Activated T-helper 9 cell treated with anti-CD3 and anti-CD28 coated beads, Interleukin-2, amount 50 U/mL, for 16 hours (primary cell): ENCODE results near the gene GUCY2C.
"Not testable (repeated sequence)": the region's sequence is repeated elsewhere in the genome, so short reads cannot be mapped to it uniquely, and the experiment has no call there.

Experiments used
- DNase-seq: peaks from one replicate; pipeline ENCODE4 v3.0.0-alpha.2; 2020; ENCODE audit warnings: low read depth

The GUCY2C gene

DNA sequence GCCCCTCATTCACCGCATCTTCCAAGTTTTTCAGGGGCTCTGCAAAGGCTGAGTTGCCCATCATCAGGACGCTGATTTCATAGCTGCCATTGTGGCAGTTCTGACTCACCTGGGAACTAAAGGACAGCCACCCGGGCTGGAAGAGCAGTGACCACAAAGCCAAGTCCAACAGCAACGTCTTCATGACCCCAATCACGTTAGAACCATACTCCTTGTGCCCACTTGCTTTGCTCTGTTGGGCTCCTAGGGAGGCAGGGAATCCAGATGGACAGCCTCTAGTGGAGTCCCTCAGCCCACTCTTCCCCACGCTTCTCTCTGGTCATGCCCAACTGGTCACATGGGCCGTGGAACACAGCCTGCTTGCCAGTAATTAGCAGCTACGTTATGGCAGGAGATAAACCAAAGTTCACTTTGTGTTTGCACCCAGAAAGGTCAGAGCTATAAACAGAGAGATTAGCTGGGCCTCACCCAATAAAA lies at the start of gene GUCY2C:
Gene GUCY2C, minus strand, starts transcription at position 335 of the 477 bp plus-strand sequence. Its CDS starts 151 bp downstream, at position 184.
- DNase-seq: no peak

DNA sequence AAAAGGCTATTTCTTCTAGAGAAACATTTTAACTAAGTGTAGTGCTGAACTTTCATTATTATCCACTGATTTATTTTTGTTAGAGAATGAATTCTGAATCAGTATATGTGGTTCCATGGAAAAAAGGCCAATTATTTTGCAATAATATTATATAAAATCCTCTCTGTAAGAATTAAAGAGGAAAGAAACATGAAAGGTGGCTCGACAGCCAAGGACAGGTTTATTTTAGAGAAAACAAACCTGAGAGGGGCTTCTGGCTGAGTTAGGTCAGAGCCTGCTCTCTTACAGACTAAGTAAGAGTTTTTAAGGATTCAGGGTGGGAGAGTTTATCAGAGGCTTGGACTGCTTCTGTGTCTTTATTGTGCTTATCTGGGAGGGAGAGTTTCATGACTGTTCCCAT lies 46.7 kb upstream of the GUCY2C start:
- DNase-seq: no peak

DNA sequence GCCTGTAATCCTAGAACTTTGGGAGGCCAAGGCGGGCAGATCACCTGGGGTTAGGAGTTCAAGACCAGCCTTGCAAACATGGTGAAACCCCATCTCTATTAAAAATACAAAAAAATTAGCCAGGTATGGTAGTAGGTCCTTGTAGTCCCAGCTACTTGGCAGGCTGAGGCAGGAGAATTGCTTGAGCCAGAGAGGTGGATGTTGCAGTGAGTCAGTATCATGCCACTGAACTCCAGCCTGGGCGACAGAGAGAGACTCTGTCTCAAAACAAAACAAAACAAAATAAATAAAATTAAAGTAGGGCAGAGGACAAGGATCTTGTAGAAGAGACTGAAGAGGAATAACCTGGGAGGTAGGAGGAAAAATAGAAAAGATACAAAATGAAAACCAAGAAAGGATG lies 45.5 kb upstream of the GUCY2C start:
- DNase-seq: no peak

DNA sequence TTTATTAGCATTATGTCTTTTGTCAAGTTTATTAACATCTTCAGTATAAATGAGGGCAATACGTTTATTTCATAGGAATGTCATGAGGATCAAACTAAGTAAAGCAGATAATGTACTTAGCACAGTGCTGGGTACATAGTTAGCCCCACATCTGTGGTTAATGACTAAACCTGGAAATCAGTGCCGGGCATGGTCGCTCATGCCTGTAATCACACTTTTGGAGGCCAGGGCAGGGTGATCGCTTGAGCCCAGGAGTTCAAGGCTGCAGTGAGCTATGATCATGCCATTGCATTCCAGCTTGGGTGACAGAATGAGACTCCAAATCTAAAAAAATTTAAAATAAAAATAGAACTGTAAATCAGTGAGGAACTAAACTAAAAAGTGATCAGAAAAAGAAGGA lies 44.8 kb upstream of the GUCY2C start:
- DNase-seq: no peak

DNA sequence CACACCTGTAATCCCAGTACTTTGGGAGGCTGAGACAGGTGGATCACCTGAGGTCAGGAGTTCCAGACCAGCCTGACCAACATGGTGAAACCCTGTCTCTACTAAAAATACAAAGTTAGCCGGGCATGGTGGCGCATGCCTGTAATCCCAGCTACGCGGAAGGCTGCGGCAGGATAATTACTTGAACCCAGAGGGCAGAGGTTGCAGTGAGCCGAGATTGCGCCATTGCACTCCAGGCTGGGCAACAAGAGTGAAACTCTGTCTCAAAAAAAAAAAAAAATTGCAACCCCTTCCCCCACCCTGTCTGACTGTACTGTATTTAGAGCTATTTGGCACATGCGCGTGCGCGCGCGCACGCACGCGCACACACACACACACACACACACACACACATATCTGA lies 40.0 kb upstream of the GUCY2C start:
- DNase-seq: not testable (repeated sequence)

DNA sequence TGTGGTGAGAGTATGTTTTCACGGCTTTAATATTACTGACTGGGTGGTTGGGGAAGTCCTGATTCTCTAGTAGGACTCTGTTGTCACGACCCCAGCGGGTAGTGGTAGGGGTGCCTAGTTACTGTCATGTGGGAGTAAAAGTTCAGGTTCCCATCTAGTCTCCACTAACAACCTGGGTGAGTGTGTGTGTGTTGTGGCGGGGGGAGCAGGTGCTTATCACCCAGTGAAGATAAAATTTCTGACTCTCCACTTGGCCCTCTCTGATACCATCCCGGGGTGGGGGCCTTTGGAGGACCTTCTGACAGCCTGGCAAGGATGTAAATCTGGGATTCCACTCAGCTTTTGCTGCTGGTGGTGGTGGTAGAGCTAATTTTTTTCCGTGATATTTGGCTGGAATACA lies 35.4 kb upstream of the GUCY2C start:
- DNase-seq: no peak

DNA sequence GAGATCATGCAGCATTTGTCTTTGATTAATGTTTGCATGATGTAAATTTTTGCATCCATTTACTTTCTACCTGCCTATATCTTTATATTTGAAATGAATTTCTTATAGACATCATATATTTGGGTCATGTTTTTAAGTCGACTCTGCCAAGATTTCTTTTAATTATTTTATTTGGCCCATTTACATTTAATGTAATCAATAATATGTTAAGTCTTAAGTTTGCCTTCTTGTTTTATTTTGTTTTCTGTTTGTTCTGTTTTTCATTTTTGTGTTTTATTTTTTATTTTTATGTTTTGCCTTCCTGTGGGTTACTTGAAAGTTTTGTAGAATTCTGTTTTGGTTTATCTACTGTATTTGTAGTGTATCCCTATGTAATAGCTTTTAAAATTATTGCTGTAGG lies 33.2 kb upstream of the GUCY2C start:
- DNase-seq: no peak

DNA sequence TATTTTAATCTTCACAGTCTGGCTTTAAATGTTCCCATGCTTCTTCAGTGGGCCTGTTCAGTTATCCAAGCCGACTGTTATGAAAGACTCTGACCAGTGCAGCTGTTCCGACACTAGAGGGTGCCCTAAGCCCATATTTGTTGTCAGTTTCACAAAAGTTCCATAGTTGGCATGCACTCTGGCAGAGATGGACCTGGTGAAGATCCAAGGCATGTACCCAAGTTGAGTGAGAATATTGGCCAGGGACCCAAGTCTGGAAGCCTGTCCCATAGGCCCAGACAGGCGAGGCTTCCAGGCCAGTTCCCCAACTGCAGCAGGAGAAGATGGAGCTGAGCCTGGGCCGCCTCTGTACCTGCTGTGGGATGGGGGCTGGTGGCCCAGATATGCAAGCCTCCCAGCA lies 27.4 kb upstream of the GUCY2C start:
- peak; percentile 19 for DNase-seq

DNA sequence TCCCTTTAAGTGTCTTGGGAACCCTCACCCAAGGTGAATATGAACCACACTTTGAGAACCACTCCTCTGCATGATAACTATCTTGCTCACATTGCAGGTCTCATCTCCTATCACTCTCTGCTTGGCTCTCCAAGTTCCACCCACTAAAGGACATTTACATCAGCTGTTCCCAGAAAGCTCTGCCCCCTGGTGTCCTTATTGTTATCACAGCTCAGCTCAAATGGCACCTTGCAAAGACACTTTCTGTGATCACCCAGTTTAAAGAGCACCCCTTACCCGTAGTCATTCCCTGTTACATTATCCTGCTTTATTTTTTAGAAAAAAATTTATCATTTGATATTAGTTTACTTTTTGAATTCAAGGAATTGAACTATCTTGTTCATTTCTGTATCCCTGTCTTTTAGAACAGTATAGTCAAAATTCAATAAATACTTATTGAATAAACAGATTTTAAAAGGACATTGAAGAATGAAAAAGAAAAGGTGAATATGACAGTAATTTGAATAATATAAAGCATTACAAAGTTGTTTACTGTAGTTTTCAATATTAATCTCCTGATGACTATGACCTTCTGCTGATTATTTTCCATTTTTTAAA lies 20.5 kb upstream of the GUCY2C start:
- no peak for DNase-seq

DNA sequence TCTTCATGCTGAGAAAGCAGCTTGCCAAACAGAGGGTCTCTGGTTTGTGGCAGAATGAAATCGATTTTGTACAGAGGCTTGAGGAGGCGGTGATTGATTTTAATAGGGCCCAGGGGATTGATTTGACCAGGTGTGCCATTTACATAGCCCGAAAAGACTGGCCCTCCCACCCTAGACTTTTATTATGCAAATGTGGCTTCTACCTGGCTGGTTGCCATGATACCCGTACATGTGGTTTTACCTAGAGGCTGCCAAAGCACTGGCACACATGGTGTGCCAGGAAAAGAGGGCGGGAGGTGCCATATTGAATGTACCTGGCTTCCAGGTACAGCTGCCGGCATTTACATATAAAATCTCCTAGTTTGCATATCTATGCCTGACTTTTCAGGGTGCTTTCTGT lies 18.0 kb upstream of the GUCY2C start:
- no peak for DNase-seq

DNA sequence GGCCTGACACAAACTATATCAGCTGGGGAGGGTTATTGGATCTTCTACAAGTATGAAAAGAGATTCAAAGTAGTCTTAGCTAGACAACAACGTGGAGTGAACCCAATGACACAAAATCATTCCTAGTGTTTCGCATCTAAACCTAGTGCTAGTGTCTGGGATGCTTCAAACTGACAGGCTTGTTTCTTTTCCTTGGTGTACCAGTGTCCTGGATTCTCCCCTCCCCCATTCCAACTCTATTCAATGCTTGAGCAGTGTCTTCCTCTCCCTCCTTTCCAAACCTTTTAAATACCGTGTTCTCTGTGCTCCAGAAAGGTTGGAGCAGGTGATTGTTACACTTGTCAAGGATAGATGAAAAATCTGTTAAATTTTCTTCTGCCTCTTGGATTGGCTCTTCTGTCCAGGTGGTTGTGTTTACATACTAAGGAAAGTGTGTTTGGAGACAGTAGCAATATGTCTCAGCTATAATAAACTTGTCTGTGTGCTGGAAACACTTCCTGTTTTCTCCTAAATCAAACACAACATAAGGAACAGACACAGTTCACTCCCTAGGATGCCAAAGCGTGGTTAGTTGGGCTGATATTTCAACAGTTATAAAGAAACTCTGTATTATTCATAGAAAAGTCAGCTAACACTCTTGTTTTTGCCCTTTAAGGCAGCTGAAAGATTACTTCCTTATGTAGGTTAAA lies 14.4 kb upstream of the GUCY2C start:
- DNase-seq: no peak

DNA sequence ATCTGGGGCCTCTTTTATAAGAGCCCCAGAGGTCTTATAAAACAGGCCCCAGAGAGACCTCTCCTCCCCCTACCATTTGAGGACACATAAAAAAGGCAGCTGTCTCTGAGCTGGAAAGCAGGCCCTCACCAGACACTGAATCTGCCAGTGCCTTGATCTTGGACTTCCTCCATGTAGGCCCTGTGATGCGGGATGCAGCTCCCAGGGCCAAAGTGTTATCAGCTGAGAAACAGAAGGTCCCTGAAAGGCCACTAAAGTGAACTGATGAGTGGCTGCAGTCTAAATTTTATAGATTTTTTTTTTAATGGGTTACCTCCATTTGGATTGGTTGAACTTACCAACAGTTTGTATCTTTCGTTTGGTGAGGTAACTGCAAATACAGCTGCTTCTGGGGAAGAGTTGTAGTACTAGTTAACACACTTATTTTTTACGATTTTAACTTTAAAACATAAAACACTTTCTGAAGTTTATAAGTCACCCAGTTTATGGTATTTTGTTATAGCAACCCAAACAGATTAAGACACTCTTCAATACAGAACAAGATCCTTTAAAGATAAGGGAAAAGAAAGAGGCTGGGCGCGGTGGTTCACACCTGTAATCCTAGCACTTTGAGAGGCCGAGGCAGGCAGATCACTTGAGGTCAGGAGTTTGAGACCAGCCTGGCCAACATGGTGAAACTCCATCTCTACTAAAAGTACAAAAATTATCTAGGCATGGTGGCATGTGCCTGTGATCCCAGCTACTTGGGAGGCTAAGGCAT lies 5.6 kb upstream of the GUCY2C start:
- no peak for DNase-seq

DNA sequence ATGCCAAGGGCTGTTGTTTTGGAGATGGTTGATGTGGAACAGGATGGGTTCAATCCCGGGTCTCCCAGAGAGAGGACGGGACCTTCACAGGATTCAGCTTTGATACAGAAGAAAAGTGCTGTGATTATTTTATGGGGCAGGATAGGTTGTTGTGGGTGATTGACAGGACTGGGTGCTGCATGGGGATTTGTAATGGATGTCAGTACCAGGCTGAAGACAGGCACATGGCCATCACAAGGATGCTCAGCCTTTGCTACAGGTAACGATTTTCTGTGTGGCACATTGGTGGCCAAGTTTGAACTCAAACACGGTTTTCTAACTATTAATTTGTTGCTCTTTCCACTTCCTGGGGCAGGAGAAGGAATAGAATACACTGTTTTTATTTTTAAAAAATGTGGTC lies 4.5 kb upstream of the GUCY2C start:
- no peak for DNase-seq

DNA sequence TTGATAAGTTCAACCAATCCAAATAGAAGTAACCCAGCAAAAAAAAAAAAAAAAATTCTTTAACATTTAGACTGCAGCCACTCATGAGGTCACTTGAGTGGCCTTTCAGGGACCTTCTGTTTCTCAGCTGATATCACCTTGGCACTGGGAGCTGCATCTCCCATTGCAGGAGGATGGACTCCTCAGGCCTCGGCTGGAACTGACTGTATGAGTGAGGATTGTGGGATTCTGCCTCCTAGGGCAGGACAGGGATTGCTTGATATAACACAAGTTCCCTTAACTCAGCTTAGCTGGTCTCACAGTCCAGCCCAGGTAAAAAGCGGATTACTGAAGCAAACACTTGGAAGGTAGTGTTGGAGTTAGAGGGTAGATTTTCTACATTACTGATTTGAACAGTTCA lies 3.5 kb upstream of the GUCY2C start:
- DNase-seq: no peak

DNA sequence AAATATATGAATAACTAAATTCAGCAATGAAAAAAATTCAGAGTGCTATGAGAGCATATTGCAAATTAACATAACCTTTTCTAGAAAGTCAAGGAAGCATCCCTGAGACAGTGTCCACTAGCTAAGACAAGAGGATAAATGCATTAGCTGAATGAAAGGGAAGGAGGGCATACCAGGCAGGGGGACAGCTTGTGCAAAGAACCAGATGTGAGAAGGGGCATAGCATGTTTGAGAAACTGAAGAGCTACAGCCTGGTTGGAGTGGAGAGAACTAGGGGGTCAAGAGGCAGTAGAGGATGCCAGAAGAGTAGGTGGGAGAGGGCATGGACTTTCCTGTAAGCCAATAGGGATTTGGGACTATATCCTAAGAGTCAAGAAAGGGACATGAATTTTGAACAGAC lies 2.2 kb upstream of the GUCY2C start:
- DNase-seq: no peak

DNA sequence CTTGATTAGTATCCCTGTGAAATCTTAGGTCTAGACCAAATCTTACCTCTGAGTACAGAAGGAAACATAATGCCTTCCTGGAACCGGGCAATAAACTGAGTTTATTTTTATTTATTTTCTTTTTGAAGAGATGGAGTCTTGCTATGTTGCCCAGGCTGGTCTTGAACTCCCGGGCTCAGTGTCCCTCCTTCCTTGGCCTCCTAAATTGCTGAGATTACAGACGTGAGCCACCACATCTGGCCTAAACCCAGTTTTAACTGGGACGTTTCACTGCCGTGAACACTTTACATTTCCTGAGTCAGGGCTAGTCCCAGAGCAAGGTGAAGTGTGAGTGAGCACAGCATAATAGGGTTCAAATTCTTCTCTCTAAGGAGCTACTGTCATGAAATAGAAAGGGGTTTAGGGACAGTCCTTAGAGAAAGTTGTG lies 671 bp downstream of the GUCY2C start:
- no peak for DNase-seq

DNA sequence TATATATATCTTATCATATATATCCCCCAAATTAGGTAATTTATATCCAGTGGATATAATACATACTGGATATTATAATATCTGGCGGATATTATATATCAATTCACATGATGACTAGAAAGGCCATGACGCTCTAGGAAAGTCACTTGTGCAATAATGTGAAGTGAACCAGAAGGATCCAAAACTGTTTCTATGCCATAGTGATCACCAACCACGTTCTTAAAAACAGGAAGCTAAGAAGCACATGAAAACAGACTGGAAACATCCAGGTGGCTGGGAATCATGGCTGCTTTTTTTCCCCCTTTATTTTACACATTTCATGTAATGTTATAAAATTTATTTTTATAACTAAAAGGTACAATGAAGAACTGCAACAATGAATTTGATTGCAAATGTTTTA lies 1.4 kb downstream of the GUCY2C start:
- DNase-seq: no peak

DNA sequence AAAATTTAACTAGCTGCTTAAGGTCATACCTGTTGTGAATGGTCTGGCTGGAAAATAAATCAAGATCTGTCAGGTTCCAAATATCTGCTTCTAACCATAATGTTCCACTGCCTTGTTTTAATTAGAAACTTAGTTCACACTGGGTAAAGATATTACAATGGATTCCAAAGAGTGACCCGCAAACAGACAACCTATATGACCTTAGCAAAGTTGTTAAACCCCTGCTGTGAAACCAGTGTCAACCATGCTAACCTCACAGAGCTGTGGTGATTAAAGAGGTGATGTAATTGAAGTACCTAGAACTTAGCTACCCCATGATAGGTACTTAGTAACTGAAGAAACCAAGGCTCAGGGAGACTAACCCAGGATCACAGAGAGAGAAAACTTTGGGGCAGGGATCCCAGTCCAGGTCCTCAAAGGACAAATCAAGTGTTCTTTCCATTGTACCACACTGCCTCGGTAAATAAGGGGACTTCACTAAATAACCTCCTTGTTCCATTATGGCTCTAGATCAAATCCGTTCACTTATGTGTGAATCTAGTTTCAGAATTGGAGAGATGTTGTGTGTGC lies 2.2 kb downstream of the GUCY2C start:
- no peak for DNase-seq

DNA sequence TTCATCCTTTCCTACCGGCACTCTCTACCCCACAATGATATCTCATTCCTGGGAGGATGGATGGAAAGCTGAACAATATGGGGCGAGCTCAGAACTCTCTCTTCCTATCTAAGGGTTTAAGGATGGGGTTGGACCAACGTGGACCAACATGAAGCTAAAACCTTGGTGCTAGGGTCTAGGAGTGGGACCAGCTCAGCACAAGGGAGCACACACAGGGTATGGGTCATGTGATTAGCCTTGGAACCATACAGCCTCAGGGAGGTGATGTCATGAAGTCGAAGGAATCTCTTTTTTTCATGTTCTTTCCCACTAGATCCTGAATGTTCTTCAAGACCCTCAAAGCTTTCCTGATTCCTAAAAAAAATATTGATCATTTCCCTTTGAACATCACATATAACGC lies 3.3 kb downstream of the GUCY2C start:
- DNase-seq: no peak

DNA sequence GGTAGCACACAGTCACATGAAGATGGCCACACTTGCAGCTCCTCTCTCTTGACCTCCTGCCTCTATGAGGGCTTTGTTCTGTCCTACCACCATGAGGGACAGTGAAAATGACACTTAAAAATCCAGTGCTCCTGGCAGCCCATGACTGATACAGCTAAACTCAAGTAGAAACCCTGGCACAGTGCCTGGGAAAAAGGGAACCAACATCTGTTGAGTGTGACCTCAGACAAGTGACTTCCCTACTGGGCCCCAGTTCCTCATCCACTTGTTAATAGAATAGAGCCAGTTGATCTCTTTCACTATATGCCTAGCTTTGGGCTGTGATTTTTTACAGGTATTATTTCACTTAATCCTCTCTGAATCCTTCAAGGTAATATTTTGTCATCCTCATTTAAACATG lies 4.8 kb downstream of the GUCY2C start:
- no peak for DNase-seq

DNA sequence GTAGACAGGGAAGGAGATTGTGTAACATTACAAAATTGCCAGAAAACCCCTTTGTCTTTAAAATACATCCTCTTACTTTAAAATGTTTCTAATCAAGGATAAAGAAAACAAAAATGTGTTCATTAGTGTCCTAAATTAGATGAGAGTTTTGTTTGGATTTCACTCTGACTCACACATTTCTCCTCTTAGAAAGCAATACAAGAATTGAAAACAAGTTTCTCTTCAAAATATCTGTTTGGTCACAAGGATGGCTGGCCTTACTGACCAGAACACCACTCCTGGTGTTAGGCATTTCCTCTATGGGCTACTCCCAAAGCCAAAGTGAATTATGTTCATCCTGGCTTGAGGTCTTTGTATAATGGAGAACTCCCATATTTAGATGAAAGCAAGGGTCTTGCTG lies 6.4 kb downstream of the GUCY2C start:
- DNase-seq: no peak

DNA sequence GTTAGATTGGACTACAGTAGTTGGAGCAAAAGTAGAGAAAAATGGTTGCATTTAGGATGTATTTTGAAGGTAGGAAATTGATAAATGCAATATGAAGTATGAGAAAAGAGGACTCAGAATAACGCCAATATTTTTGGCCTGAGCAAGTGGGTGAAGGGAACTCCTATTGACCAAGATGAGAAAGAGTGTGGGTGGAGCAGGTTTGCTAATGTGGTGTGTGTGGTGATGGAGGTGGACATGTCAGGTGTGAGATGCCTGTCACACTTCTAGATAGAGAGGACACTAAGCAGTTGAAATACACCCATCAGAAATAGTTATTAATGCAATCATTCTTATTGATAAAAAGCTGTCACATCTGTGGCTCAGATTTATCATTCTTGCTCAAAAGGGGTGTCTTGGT lies 7.3 kb downstream of the GUCY2C start:
- DNase-seq: no peak

DNA sequence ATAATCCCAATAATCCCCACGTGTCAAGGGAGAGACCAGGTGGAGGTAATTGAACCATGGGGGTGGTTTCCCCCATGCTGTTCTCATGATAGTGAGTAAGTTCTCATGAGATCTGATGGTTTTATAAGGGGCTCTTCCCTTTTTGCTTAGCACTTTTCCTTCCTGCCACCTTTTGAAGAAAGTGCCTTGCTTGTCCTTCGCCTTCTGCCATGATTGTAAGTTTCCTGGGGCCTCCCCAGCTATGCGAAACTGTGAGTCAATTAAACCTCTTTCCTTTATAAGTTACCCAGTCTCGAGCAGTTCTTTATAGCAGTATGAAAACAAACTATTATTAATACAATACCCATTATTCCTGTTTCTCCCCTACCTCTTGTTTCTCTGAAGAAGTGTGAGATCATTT lies 14.2 kb downstream of the GUCY2C start:
- not testable (repeated sequence) for DNase-seq
